ENCODE measurements around the gene CMC2. TPM values are rescaled to one million over a fixed set of nuclear protein-coding genes. Genes with fewer than 3 reads are reported as not detected.

The CMC2 gene
- total and polyA plus RNA-seq, 9 of the 15 experiments (the other 6 are each of a cell fraction or from before 2014, with no cell fraction given) = 122 to 501 (median 172) TPM

GRCh38 chr16:81036751-81037350 is 30.2 kb upstream of the CMC2 start (continued):
- TF ChIP-seq EP300 (IDR thresholded peaks at IDR 0.05; ENCODE audit: low read length) (no peak), CHD4 (IDR thresholded peaks at IDR 0.05; ENCODE audit: insufficient read depth, insufficient replicate concordance, low read depth, low read length, poor library complexity, severe bottlenecking) (no peak), ZBTB1 (CRISPR knock-in tag; IDR thresholded peaks at IDR 0.05; ENCODE audit: borderline replicate concordance, low read depth) (no peak), POLR3G (IDR thresholded peaks at IDR 0.05; ENCODE audit: extremely low read depth, insufficient read length, insufficient replicate concordance) (no peak), IFI16 (CRISPR knock-in tag; IDR thresholded peaks at IDR 0.05) (no peak), MLLT1 (IDR thresholded peaks at IDR 0.05) (no peak), ZNF140 (CRISPR knock-in tag; IDR thresholded peaks at IDR 0.05) (no peak), ZC3H8 (IDR thresholded peaks at IDR 0.05) (no peak), COPS2 (conservative IDR thresholded peaks at IDR 0.05) (no peak), ILF3 (IDR thresholded peaks at IDR 0.05; ENCODE audit: borderline replicate concordance) (no peak), NCOA2 (IDR thresholded peaks at IDR 0.05; ENCODE audit: partially characterized antibody in 2 of 2) (no peak), NFIX (CRISPR knock-in tag; IDR thresholded peaks at IDR 0.05; ENCODE audit: low read depth) (no peak), SMAD1 (IDR thresholded peaks at IDR 0.05; ENCODE audit: low read depth, low read length, partially characterized antibody) (peak; percentile 32), FOXJ2 (tag; IDR thresholded peaks at IDR 0.05) (no peak), DPF2 (IDR thresholded peaks at IDR 0.05) (0 out of 2 replicates have a peak, but pooled peaks have one; percentile 49), E2F3 (CRISPR knock-in tag; IDR thresholded peaks at IDR 0.05) (no peak), ZNF589 (CRISPR knock-in tag; IDR thresholded peaks at IDR 0.05; ENCODE audit: low read depth) (no peak), ZNF436 (CRISPR knock-in tag; IDR thresholded peaks at IDR 0.05) (no peak), HEY1 (CRISPR knock-in tag; IDR thresholded peaks at IDR 0.05; ENCODE audit: borderline replicate concordance) (no peak), ZBTB8A (IDR thresholded peaks at IDR 0.05; ENCODE audit: partially characterized antibody) (no peak), ZBTB34 (CRISPR knock-in tag; IDR thresholded peaks at IDR 0.05) (no peak), ETV1 (tag; conservative IDR thresholded peaks at IDR 0.05; ENCODE audit: low read depth) (no peak)
- TF ChIP-seq, protein P1, sequence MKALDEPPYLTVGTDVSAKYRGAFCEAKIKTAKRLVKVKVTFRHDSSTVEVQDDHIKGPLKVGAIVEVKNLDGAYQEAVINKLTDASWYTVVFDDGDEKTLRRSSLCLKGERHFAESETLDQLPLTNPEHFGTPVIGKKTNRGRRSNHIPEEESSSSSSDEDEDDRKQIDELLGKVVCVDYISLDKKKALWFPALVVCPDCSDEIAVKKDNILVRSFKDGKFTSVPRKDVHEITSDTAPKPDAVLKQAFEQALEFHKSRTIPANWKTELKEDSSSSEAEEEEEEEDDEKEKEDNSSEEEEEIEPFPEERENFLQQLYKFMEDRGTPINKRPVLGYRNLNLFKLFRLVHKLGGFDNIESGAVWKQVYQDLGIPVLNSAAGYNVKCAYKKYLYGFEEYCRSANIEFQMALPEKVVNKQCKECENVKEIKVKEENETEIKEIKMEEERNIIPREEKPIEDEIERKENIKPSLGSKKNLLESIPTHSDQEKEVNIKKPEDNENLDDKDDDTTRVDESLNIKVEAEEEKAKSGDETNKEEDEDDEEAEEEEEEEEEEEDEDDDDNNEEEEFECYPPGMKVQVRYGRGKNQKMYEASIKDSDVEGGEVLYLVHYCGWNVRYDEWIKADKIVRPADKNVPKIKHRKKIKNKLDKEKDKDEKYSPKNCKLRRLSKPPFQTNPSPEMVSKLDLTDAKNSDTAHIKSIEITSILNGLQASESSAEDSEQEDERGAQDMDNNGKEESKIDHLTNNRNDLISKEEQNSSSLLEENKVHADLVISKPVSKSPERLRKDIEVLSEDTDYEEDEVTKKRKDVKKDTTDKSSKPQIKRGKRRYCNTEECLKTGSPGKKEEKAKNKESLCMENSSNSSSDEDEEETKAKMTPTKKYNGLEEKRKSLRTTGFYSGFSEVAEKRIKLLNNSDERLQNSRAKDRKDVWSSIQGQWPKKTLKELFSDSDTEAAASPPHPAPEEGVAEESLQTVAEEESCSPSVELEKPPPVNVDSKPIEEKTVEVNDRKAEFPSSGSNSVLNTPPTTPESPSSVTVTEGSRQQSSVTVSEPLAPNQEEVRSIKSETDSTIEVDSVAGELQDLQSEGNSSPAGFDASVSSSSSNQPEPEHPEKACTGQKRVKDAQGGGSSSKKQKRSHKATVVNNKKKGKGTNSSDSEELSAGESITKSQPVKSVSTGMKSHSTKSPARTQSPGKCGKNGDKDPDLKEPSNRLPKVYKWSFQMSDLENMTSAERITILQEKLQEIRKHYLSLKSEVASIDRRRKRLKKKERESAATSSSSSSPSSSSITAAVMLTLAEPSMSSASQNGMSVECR (CRISPR knock-in tag; IDR thresholded peaks at IDR 0.05) = peak; percentile 34; the same call in 1 of the 2 replicates
